GM12875 (cell line): ENCODE measurements around the gene DRG2.

Experiments
- H3K4me3 ChIP-seq: one replicate; pipeline ENCODE4 v1.5.1; 2011; ENCODE audit warnings: low read depth, low read length, control low read depth
- CTCF ChIP-seq: IDR thresholded peaks from 2 replicates; pipeline ENCODE4 v1.5.1; 2011; ENCODE audit warnings: low read depth, mild to moderate bottlenecking, control low read depth, inconsistent platforms, low read length, moderate library complexity, borderline replicate concordance; ENCODE audit not compliant: insufficient read depth

The DRG2 gene

DNA sequence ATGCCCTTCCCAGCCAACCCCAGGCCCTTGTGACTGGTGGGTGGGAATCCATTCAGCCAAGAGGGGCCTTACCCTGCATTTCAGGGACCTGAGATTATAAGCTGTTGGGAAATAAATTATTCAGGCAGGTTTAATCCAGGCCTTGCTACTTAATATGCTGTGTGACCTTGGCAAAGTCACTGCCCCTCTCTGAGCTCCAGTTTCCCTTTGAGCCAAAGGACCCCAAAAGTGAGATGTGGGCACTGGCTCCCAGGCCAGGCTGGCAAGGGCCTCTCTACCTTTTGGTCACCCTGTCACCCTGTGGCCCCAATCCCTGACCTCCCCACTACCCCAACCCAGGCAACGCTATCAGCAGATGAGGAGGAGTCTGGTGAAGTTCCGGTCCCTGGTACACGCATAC, 54.7 kb downstream of the DRG2 start:
- no peak overlapping the region for H3K4me3 ChIP-seq
- no peak for TF ChIP-seq CTCF

DNA sequence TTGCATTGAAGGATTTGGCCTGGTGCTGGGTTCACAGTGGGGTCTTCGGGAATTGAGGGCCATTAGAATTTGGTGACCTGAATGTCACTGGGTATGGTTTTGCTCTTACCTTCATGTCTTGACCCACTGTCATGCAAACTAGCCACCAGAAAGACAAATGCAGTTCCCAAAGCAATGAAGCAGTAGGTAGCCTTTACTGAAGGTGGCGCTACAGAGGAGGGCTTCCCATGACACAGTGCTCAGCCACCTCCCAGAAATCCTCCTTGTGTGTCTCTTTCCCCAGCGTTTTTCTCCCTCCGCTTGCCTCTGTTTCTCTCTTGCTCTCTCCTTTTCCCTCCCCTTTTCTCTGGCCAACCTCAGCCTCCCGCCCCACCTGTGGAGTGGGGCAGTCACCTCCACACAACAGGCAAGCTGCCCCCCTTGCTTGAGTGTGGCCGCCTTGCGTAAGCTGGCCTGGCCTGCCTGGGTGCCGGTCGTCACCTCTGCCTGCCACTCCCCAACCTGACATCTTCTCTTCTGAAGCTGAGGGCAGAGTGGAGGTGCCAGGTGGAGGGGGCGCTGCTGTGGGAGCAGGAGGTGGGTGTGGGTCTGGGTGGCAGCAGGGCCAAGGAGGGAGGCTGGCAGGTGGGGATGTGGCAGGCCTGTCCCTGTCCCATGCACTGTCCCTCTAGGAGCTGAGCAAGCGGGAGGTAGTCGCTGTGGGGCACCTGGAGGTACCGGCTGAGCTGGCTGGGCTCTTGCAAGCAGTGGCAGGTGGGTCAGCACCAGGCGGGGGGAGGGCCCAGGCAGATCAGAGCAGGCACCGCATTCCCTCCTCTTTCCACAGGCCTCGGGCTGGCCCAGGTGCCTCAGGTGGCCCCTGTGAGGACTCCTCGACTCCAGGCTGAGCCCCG, 55.5 kb downstream of the DRG2 start:
- TF ChIP-seq CTCF = peak; percentile 49
- H3K4me3 ChIP-seq = no peak overlapping the region

GRCh38 chr17:18144261-18144660, 56.5 kb downstream of the DRG2 start:
- no peak overlapping the region for H3K4me3 ChIP-seq
- TF ChIP-seq CTCF = no peak

DNA sequence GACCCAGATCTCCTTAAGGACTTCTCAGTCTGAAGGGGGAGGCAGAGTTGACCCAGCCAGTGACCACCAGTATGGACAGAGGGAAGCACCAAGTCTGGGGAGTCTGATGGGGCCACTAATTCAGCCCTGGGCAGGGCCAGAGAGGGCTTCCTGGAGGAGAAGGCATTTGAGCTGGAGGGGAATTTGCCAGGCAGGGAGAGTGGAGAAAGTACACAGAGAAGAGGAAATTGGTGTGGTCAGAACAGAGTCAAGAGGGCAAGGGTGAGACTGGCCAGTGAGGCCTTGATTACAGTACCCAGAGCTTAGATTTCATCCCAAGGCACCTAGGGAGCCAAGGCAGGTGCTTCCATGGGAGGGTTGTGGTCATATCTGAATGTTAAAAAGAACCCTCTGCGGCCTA, 57.1 kb downstream of the DRG2 start:
- no peak overlapping the region for H3K4me3 ChIP-seq
- TF ChIP-seq CTCF = no peak

DNA sequence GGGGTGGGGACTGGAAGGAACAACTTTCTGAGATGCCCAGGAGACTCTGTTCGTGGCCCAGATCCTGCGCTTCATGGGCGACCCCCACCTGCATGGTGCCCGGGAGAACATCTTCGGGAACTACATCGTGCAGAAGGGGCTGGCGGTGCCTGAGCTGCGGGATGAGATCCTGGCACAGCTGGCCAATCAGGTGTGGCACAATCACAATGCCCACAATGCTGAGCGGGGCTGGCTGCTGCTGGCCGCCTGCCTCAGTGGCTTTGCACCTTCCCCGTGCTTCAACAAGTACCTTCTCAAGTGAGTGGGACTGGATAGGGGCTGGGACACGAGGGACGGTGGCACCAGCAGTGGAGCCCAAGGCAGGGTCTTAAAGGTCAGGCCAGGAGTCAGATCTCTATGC, 58.1 kb downstream of the DRG2 start:
- no peak overlapping the region for H3K4me3 ChIP-seq
- no peak for TF ChIP-seq CTCF

DNA sequence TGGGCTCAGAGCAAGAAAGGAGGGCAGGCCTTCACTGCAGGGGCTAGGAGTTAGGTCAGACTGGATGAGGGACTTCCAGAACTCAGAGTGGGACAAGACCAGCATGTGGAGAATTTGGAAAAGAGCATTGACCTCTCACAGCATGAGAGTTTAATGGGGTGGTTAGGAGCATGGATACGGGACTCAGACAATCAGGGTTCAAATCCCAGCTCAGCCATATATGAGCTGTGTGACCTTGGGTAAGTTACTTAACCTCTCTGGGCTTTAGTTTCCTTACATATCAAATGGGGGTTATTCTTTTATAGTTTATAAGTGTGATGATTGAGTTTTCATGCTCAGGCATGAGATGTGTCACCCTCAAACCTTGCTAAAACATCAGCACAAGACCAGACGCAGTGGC, 58.5 kb downstream of the DRG2 start:
- TF ChIP-seq CTCF = no peak
- no peak overlapping the region for H3K4me3 ChIP-seq

DNA sequence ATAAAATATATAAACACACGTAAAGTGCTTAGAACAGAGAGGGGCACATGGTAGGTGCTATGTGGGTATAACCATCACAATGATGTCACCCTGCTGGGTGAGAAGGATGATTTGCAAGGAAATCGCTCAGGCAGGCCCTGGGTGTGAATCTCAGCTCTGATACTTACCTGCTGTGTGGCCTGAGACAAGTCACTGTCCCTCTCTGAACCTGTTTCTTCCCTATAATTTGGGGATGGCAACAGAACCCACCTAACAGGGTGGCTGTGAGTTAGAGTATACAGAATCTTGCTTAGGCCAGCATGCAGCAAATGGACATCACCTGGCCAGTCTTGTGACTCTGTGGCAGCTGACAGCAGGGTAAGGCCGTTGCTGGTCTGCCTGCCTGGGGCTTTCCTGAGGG, 59.2 kb downstream of the DRG2 start:
- TF ChIP-seq CTCF = no peak
- no peak overlapping the region for H3K4me3 ChIP-seq
